WTC11 (cell line): ENCODE measurements around the gene SSB.

Source experiments
- CTCF ChIP-seq: fragments of 200-600 bp; IDR thresholded peaks from 2 replicates; pipeline ENCODE4 v1.8.0; 2022; ENCODE audit warnings: antibody characterized with exemption
- E2F1 ChIP-seq: sonication (generic); formaldehyde crosslinking; IDR thresholded peaks from 2 replicates; pipeline ENCODE4 v1.8.0; 2022; ENCODE audit warnings: mild to moderate bottlenecking, missing genetic modification reagents
- ELF4 ChIP-seq: sonication (generic); formaldehyde crosslinking; IDR thresholded peaks from 2 replicates; pipeline ENCODE4 v1.8.1; 2022; ENCODE audit warnings: low read depth, mild to moderate bottlenecking, moderate library complexity, missing genetic modification reagents
- IRF1 ChIP-seq: sonication (generic); formaldehyde crosslinking; IDR thresholded peaks from 2 replicates; pipeline ENCODE4 v1.8.0; 2023; ENCODE audit warnings: missing genetic modification reagents
- KAT7 ChIP-seq: sonication (generic); formaldehyde crosslinking; IDR thresholded peaks from 2 replicates; pipeline ENCODE4 v1.8.1; 2023; ENCODE audit warnings: missing genetic modification reagents, mild to moderate bottlenecking, borderline replicate concordance
- NR3C1 ChIP-seq: sonication (generic); formaldehyde crosslinking; conservative IDR thresholded peaks from 2 replicates; pipeline ENCODE4 v1.8.1; 2023; ENCODE audit warnings: low read depth, mild to moderate bottlenecking, missing genetic modification reagents
- ZBTB43 ChIP-seq: sonication (generic); formaldehyde crosslinking; IDR thresholded peaks from 2 replicates; pipeline ENCODE4 v1.8.1; 2023; ENCODE audit warnings: mild to moderate bottlenecking, missing genetic modification reagents
- ZNF232 ChIP-seq: sonication (generic); formaldehyde crosslinking; IDR thresholded peaks from 2 replicates; pipeline ENCODE4 v1.8.0; 2022; ENCODE audit warnings: mild to moderate bottlenecking, missing genetic modification reagents

GRCh38 chr2:169756342-169756741, 42.3 kb upstream of the SSB start:
- TF ChIP-seq CTCF (no peak), ZBTB43 (no peak), ELF4 (no peak), NR3C1 (CRISPR knock-in tag) (no peak), ZNF232 (no peak), IRF1 (no peak), KAT7 (CRISPR knock-in tag) (no peak), E2F1 (CRISPR knock-in tag) (no peak)
